Kidney (tissue), 14 donors: ENCODE data around the gene U2AF1L4. TPM values are rescaled to one million over a fixed set of nuclear protein-coding genes. Genes with fewer than 3 reads are reported as not detected.
A peak's percentile ranks its signal among the peaks of the same experiment; 100 is the strongest.

Experiments used
- DNase-seq, 5 donors: peaks; one replicate each; pipeline ENCODE4 v3.0.0-alpha.2; 2013 to 2020
- FAIRE-seq: peaks from 2 replicates; lab custom pipeline; 2012; peaks lifted over from hg19 to GRCh38; lab: Jason Lieb, UNC
- H3K27ac ChIP-seq, 2 donors: one replicate each; pipeline ENCODE4 v1.7.0; 2013; ENCODE audit warnings: low read depth in 2 of 2, low read length in 2 of 2, inconsistent platforms in 1 of 2
- H3K27me3 ChIP-seq: one replicate; pipeline ENCODE4 v1.7.1; 2013; ENCODE audit warnings: low read length, inconsistent platforms; ENCODE audit not compliant: control insufficient read depth, insufficient read depth
- H3K36me3 ChIP-seq, 3 donors: one replicate each; pipeline versions ENCODE4 v1.7.0 to v1.7.1; 2013; ENCODE audit warnings: low read length in 3 of 3, control low read depth in 1 of 3, inconsistent platforms in 1 of 3; ENCODE audit not compliant: insufficient read depth in 3 of 3, control insufficient read depth in 2 of 3
- H3K4me1 ChIP-seq, 3 donors: one replicate each; pipeline versions ENCODE4 v1.7.0 to v1.7.1; 2013; ENCODE audit warnings: low read length in 3 of 3, inconsistent platforms in 1 of 3, low read depth in 1 of 3; ENCODE audit not compliant: control insufficient read depth in 2 of 3, insufficient read depth in 2 of 3
- H3K4me3 ChIP-seq, 3 donors: one replicate each; pipeline versions ENCODE4 v1.7.0 to v1.8.1; 2013; ENCODE audit warnings: low read length in 3 of 3, control low read depth in 1 of 3, inconsistent platforms in 1 of 3
- H3K9ac ChIP-seq, 3 donors: one replicate each; pipeline versions ENCODE4 v1.7.0 to v1.7.1; 2013; ENCODE audit warnings: low read length in 3 of 3, control low read depth in 1 of 3, inconsistent platforms in 1 of 3
- H3K9me3 ChIP-seq, 3 donors: one replicate each; pipeline versions ENCODE4 v1.7.0 to v1.7.1; 2013; ENCODE audit warnings: low read length in 3 of 3, control low read depth in 1 of 3, inconsistent platforms in 1 of 3; ENCODE audit not compliant: control insufficient read depth in 2 of 3, insufficient read depth in 1 of 3
- CTCF ChIP-seq: IDR thresholded peaks from 3 replicates; pipeline ENCODE4 v1.5.1; 2012; ENCODE audit warnings: mild to moderate bottlenecking, moderate library complexity, borderline replicate concordance; ENCODE audit not compliant: insufficient read depth; ENCODE audit errors: extremely low read depth
- intact Hi-C: fragments of 100-400 bp; cut with DNase I; formaldehyde crosslinking; loops from one replicate; pipeline ENCODE4 v1.11.1; 2022
- polyA plus RNA-seq: library from polyadenylated mRNA; stranded (reverse); fragments of 350-450 nt; fragmentation: Illumina TruSeq; extraction: RNeasy Lipid Tissue Mini Kit (QIAGEN cat#74804); gene quantifications from one replicate; pipeline ENCODE4 v1.2.3, GENCODE V29; 2014; ENCODE audit warnings: low read depth, low replicate concordance; ENCODE audit not compliant: insufficient read depth
- total RNA-seq: library from RNA; stranded (reverse); fragmentation: NEBNext Ultra II Directional; extraction: Animal tissue kit (Norgen Biotek cat#: 25700); gene quantifications from one replicate; pipeline ENCODE4 v1.2.1, GENCODE V29; 2021
- donor health status: control.
- donor health status: control.
- donor health status: control.
- donor health status: control.
- donor health status: control.
- donor health status: DM: yes; HTN: yes; CAD: no.
- donor health status: Normal renal cell carcinoma (clear cell type).

Gene U2AF1L4
- total and polyA plus RNA-seq, 2 donors from 2014 or later: 27.4 to 47.7 TPM

GRCh38 chr19:35732540-35733179 lies 12.6 kb downstream of the U2AF1L4 start:
- DNase-seq (peak in 1 of 5 donors; percentile 71), FAIRE-seq (no peak)
- peaks cover 0 to 58% (median 28%) of the 10 kb centered on the region in 3 donors for H3K36me3 ChIP-seq
- no peak overlapping the region for H3K9ac ChIP-seq
- no peak for TF ChIP-seq CTCF
- no peak overlapping the region for H3K4me3 ChIP-seq
- no peaks in the 10 kb centered on the region for H3K9me3 ChIP-seq
- H3K4me1 ChIP-seq: no peaks in the 10 kb centered on the region
- intact Hi-C loops: no loop called here
- no peaks in the 10 kb centered on the region for H3K27me3 ChIP-seq
- no peak overlapping the region for H3K27ac ChIP-seq

- H3K9me3 ChIP-seq: no peaks in the 10 kb centered on the region
- H3K27ac ChIP-seq: no peak overlapping the region
- no peak for TF ChIP-seq CTCF
- peaks cover 0 to 63% (median 31%) of the 10 kb centered on the region in 3 donors for H3K36me3 ChIP-seq
- DNase-seq (no peak), FAIRE-seq (no peak)
- intact Hi-C loops: no loop called here
- no peak overlapping the region for H3K9ac ChIP-seq
- H3K4me1 ChIP-seq: no peaks in the 10 kb centered on the region
- H3K27me3 ChIP-seq: no peaks in the 10 kb centered on the region
- H3K4me3 ChIP-seq: no peak overlapping the region
These were observed 13.3 kb downstream of the U2AF1L4 start for GRCh38 chr19:35731779-35732405.

- Histone ChIP-seq H3K36me3 (peaks cover 2 to 68% (median 34%) of the 10 kb centered on the region in 3 donors), H3K9me3 (no peaks in the 10 kb centered on the region), H3K4me3 (no peak overlapping the region), H3K27ac (no peak overlapping the region), H3K4me1 (no peaks in the 10 kb centered on the region), H3K27me3 (no peaks in the 10 kb centered on the region), H3K9ac (no peak overlapping the region)
- FAIRE-seq (no peak), DNase-seq (no peak)
- intact Hi-C loops: no loop called here
- no peak for TF ChIP-seq CTCF
These were observed 13.9 kb downstream of the U2AF1L4 start for GRCh38 chr19:35731353-35731752.
